Activated CD8-positive, alpha-beta memory T cell treated with anti-CD3 and anti-CD28 coated beads, Interleukin-2, amount 50 U/mL, for 1 hour (primary cell): ENCODE data around the gene YY2.
"Not testable (repeated sequence)": the region's sequence is repeated elsewhere in the genome, so short reads cannot be mapped to it uniquely, and the experiment has no call there.

ENCODE experiments used
- DNase-seq: peaks from one replicate; pipeline ENCODE4 v3.0.0-alpha.2; 2020; ENCODE audit errors: extremely low read depth

The YY2 gene

DNA sequence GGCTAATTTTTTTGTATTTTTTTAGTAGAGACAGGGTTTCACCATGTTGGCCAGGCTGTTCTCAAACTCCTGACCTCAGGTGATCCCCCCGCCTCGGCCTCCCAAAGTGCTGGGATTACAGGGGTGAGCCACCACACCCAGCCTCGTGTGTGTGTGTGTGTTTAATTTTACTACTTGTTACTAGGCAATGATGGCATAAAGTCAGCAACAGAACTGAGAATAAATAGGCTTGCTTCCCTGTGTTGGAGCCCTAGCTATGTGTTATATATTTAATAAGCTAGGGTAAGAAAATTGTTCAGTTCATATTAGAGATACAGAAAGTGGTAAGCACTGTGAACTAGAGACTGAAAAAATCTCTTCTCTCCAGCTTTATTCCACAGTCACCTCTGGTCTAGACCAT, 18.4 kb downstream of the YY2 start:
- DNase-seq: not testable (repeated sequence)

DNA sequence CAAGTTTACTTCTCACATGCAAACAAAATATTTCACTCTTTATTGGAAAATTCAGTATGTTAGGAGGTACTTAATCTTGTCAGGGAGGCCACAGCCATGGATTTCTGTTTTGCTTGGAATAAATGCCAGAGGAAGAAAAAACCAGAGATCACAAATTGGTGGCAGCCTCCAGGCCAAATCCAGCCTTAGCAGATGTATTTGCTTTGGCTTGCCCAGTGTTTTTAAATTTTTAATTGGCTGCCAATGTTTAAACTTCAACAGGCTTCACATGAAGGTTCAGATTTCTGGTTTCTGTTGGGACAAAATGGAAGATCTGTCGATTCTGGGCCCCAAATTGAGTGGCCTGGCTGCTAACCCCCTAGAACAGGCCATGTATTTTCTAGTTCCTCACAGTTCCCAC, 19.2 kb downstream of the YY2 start:
- no peak for DNase-seq

DNA sequence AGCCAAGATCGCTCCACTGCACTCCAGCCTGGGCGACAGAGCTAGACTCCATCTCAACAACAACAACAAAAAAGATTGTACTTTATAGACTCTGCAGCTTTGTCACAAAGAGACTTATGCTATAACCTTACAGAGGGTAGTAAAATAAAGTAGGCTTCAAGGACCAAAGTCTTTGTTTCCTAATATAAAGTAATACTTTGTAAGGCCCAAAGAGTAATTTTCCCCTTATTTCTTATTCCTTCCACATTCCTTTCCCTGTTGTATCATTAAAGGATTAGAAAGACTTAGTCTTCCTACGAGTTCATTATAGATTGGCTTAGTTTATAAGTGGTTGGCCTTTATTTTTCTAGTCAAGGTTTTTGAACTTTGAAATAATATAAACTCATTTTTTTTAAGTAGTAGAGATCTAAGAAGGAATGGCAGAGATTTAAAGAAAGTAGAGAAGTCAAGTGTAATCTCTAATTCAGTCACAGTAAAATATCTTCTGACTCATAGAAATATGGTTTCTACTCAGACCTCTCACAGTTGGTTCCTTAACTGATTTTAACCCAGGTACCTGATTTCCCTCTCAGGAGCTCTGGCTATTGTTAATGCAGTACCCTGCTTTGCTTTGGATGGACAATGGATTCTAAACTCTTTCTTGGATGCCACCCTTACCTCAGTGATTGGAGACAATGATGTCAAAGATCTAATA, 26.2 kb downstream of the YY2 start:
- no peak for DNase-seq

DNA sequence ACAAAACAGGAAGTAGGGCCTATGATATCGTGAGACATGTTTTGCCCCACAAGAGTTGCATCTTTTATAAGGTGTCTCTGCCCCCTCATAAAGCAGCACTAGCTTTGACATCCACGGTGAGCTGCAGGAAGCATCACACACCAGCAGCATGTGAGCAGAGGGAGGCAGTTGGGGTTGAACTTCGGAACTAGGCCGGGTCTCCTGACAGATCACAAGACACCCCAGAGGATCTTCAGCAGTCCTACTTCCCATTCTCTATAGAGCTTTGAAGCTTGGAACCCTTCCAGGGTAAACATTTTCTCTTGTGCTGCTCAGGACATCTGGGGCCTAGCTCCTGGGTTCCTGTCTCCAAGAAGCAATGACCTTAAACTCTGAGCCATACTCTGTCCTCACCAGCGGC, 27.5 kb downstream of the YY2 start:
- DNase-seq: no peak

DNA sequence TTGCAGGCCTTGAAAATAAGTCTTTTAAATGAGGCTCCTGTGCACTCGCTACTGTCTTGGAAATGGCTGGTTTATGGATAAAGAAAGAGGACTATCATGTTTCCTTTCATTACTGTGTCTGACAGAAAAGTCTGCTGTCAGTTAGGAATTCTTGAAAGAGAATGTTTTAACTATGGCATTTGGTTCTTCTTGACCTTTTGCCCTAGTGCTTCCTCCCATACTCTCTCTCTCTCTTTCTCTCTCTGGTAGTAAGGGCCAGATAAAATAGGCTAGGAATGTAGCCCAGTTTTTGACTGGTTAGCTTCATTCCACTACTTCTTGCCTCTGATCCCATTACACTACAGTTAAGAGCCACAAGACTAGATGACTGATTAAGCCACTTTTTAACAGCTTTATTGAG, 29.8 kb downstream of the YY2 start:
- DNase-seq: no peak

DNA sequence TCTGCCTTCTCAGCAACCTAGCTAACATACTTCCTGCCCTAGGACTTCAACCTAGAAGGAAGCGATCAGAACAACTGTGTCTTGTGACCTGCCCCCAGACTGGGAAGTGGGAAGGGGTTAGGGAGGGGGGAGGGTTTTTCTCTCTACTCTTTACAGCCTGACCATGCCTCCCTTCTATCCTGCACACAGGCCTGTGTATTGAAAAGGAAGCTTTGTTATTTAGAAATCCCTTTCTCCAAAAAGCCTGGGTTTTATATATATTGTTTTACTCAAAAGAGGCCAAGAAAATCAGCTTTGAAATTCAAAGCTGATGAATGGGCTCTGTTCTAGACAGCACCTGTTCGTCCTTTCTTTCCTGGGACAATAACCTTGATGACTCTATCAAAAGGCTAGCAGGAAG, 49.5 kb downstream of the YY2 start:
- DNase-seq: no peak

DNA sequence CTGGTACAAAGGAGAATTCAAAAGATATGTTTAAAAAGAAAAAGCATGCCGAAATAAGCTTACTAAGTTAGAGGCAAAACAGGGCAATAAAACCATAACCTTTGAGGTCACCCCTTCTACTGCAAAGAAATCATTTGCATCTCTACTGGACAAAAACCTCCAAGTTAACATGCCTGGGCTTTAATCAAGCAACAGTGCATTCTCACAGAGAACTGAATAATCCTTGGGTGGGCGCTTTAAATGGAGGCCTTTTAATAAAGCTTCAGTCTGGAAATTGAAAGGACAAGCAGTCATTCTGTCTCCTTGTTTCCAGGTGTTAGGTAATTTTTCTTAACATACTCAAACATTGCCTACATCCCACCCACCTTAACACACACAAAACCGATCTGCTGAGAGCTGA, 50.2 kb downstream of the YY2 start:
- DNase-seq: no peak

DNA sequence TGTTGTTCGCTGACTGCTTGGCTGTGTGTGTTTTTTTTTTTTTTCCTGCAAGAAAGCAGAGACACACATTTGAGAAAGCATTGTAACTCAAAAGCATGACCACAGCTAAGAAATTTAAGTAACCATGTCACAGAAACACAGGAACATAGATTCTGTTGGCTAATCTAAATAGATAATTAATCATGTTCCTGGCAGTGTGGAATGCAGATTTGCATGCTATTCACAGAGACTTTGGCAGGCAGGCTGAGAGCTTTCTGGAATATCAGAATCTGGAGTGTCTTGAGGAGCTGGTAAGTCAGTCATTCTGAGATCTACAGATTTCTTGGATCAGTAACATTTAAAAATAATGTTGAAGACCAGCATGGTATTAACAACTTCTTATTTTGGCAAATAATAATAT, 51.5 kb downstream of the YY2 start:
- DNase-seq: no peak
